Spinal cord (tissue), 10 donors: Measurements from ENCODE around the gene HOXD13. TPM values are rescaled to one million over a fixed set of nuclear protein-coding genes. Genes with fewer than 3 reads are reported as not detected.
A peak's percentile ranks its signal among the peaks of the same experiment; 100 is the strongest.

ENCODE experiments used
- DNase-seq, 6 donors: peaks; one replicate each; pipeline versions ENCODE4 v3.0.0 to v3.0.0-alpha.2; 2013 to 2015; ENCODE audit warnings: low spot score in 6 of 6, low read depth in 4 of 6
- H3K27ac ChIP-seq: one replicate; pipeline ENCODE4 v1.5.1; 2013; ENCODE audit warnings: low read depth, low read length, control low read depth
- H3K27me3 ChIP-seq: one replicate; pipeline ENCODE4 v1.6.1; 2013; ENCODE audit warnings: low read length; ENCODE audit not compliant: control insufficient read depth, insufficient read depth
- H3K36me3 ChIP-seq: one replicate; pipeline ENCODE4 v1.6.1; 2013; ENCODE audit warnings: low read length; ENCODE audit not compliant: control insufficient read depth, insufficient read depth
- H3K4me1 ChIP-seq: one replicate; pipeline ENCODE4 v1.6.1; 2013; ENCODE audit warnings: low read length; ENCODE audit not compliant: control insufficient read depth, insufficient read depth
- H3K4me3 ChIP-seq: one replicate; pipeline ENCODE4 v1.5.1; 2013; ENCODE audit warnings: low read depth, low read length, control low read depth
- H3K9me3 ChIP-seq: one replicate; pipeline ENCODE4 v1.6.1; 2013; ENCODE audit warnings: low read length; ENCODE audit not compliant: control insufficient read depth, insufficient read depth
- WGBS: methylation state at CpG from one replicate; pipeline ENCODE4 v1.1.5; 2013; ENCODE audit warnings: missing lambda C conversion rate; ENCODE audit not compliant: insufficient coverage; 5-methylcytosine and 5-hydroxymethylcytosine counted together
- polyA plus RNA-seq, 2 donors: library from polyadenylated mRNA; unstranded; fragments of 120-200 nt; gene quantifications; one replicate each; pipeline ENCODE4 v1.2.1, GENCODE V29; 2013; ENCODE audit not compliant: insufficient read length in 2 of 2
- total RNA-seq, 2 donors: library from RNA; depleted of rRNA in 1 of 2; stranded (reverse); fragments of 120-200 nt in 1 of 2; fragments of >200 nt in 1 of 2; gene quantifications; one replicate each; pipeline versions ENCODE4 v1.2.3 to v1.2.4, GENCODE V29; 2013 to 2014
- donor health status: healthy.

The HOXD13 gene
- total and polyA plus RNA-seq, 4 donors: 0.10 TPM; not detected in 3

- Histone ChIP-seq H3K4me1 (peaks cover 13% of the 10 kb centered on the region), H3K4me3 (no peak overlapping the region), H3K27me3 (peaks cover 98% of the 10 kb centered on the region), H3K9me3 (no peaks in the 10 kb centered on the region), H3K27ac (no peak overlapping the region), H3K36me3 (no peaks in the 10 kb centered on the region)
- peak in 2 of 6 donors; percentile 31 to 54 for DNase-seq
- WGBS: 2% methylated on average over 18 of the region's 29 CpGs
Measured at GRCh38 chr2:176072951-176073904, 19.3 kb upstream of the HOXD13 start.

DNA sequence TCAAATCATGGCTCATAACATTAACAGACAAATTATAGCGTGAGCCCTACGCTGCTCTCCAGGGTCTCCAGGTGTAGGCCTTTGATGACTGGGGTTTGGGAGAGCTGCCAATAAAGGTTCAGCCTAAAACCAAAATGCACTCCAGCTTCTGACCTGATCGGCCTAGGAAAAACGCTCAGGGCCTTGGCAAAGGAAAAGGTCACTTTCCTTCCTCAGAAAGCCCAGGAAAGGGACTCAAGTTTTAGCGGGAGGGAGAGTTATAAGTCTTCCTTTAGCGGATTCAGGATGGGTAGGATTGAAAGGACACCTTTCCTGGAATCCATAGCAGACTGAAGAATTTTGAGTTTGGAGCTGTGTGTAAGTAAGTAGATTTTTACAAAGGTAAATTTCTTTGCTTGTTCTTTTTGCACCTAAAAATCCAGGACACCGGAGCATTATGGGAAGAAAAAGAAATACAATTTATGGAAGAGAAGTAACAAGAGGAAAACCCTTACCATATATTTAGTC lies 17.5 kb upstream of the HOXD13 start:
- Histone ChIP-seq H3K9me3 (no peaks in the 10 kb centered on the region), H3K36me3 (no peaks in the 10 kb centered on the region), H3K4me3 (no peak overlapping the region), H3K27ac (no peak overlapping the region), H3K4me1 (peaks cover 18% of the 10 kb centered on the region), H3K27me3 (peaks cover 98% of the 10 kb centered on the region)
- 0% methylated on average over 4 of the region's 7 CpGs for WGBS
- DNase-seq: peak in 1 of 6 donors; percentile 11

DNA sequence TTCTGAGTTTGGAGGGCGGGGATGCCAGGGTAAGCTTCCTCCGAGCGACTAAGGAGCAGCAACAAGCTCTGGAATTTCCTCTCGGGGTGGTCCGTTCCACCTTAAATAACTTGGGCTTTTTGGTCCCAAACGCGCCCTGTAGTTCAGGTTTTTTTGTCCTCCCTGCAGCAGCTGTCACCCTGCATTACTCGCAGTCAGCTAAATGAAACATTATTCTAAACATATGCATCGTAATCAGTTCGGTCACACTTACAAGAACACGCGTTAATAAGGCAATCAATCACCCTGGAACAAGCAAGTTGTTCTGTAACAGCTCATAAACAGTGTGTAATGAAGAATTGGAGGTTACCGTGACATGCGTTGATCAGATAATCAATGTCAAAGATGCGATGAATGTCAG lies 17.0 kb upstream of the HOXD13 start:
- WGBS: 3% methylated on average over 8 of the region's 15 CpGs
- no peak overlapping the region for H3K27ac ChIP-seq
- H3K36me3 ChIP-seq: no peaks in the 10 kb centered on the region
- peaks cover 97% of the 10 kb centered on the region for H3K27me3 ChIP-seq
- DNase-seq: peak in 2 of 6 donors; percentile 61 to 72
- H3K9me3 ChIP-seq: no peaks in the 10 kb centered on the region
- peaks cover 21% of the 10 kb centered on the region for H3K4me1 ChIP-seq
- no peak overlapping the region for H3K4me3 ChIP-seq

DNA sequence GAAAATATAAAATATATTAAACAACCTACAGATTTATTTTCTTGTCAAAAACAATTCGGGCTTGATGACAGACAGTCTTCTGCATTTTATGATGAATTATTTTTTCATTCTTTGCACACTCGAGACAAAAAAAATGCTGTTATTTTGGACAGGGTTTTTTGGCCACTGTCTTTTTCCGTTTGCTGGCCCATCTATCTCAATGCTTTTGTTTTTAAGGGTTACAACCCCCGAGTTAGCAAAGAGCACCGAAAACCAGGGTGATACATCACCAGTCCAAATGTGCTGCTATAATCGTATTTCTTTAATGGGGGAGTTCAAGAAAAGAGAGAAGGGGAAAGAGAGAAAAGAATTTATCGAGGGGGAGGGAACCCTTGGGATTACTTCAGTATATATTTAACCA lies 16.5 kb upstream of the HOXD13 start:
- no peaks in the 10 kb centered on the region for H3K36me3 ChIP-seq
- no CpG with 5 or more reads among the region's 7 CpGs for WGBS
- H3K4me1 ChIP-seq: peaks cover 26% of the 10 kb centered on the region
- DNase-seq: peak in 2 of 6 donors; percentile 22 to 33
- no peaks in the 10 kb centered on the region for H3K9me3 ChIP-seq
- peaks cover 97% of the 10 kb centered on the region for H3K27me3 ChIP-seq
- H3K27ac ChIP-seq: no peak overlapping the region
- no peak overlapping the region for H3K4me3 ChIP-seq

- H3K9me3 ChIP-seq: no peaks in the 10 kb centered on the region
- DNase-seq: peak in 2 of 6 donors; percentile 45 to 58
- H3K27me3 ChIP-seq: peaks cover 97% of the 10 kb centered on the region
- H3K4me1 ChIP-seq: peaks cover 23% of the 10 kb centered on the region
- H3K36me3 ChIP-seq: no peaks in the 10 kb centered on the region
- no peak overlapping the region for H3K4me3 ChIP-seq
- no peak overlapping the region for H3K27ac ChIP-seq
- WGBS: no CpG with 5 or more reads among the region's 2 CpGs
Measured at GRCh38 chr2:176076796-176077195, 15.7 kb upstream of the HOXD13 start.

DNA sequence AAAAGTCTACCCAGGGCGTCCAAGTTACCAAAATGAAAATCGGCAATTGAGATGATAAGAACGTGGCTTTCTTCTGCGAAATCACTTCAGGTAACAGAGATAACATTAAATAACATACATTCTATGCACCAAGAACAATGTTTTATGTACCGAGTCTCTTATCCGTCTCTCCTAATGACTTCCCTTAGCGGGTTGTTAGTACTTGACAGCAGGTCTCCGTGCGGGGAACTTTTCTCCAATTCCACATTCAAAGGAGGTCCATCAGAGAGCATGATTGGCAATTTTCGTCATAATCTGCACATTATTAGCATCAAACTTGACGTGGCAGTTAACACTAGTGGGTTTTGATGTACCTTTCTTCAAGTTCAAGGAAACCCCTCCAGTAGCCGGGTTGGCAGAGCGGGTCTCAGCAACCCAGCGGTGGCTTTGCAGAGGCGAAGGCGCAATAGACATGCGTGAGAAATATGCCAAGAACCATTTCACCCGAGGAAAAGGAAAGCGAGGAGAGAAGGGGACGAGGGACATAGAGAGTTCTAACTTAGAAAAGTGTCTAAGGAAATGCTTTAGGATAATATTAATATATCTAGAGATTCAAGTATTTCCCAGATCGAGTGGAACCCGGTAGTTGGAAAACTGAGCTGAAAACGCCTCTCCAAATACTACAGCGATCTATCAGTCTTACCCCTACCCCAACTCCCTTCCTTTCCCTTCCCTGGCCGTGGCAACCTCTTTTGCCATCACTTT lies 13.8 kb upstream of the HOXD13 start:
- peak in 2 of 6 donors; percentile 47 to 61 for DNase-seq
- H3K4me1 ChIP-seq: peaks cover 37% of the 10 kb centered on the region
- H3K9me3 ChIP-seq: no peaks in the 10 kb centered on the region
- no peak overlapping the region for H3K4me3 ChIP-seq
- WGBS: 0% methylated on average over 7 of the region's 25 CpGs
- no peak overlapping the region for H3K27ac ChIP-seq
- no peaks in the 10 kb centered on the region for H3K36me3 ChIP-seq
- H3K27me3 ChIP-seq: peaks cover 97% of the 10 kb centered on the region

- WGBS: under 1% methylated on average over 22 of the region's 30 CpGs
Measured at GRCh38 chr2:176079285-176079830, 13.2 kb upstream of the HOXD13 start.

GRCh38 chr2:176079831-176080539 lies 12.5 kb upstream of the HOXD13 start:
- no peaks in the 10 kb centered on the region for H3K36me3 ChIP-seq
- peak in 2 of 6 donors; percentile 58 to 61 for DNase-seq
- H3K9me3 ChIP-seq: no peaks in the 10 kb centered on the region
- no peak overlapping the region for H3K4me3 ChIP-seq
- under 1% methylated on average over 75 of the region's 86 CpGs for WGBS
- H3K27me3 ChIP-seq: peaks cover 97% of the 10 kb centered on the region
- peaks cover 43% of the 10 kb centered on the region for H3K4me1 ChIP-seq
- no peak overlapping the region for H3K27ac ChIP-seq

More at GRCh38 chr2:176079285-176079830, 13.2 kb upstream of the HOXD13 start:
- no peak overlapping the region for H3K4me3 ChIP-seq
- H3K4me1 ChIP-seq: peaks cover 37% of the 10 kb centered on the region
- H3K27ac ChIP-seq: no peak overlapping the region
- H3K9me3 ChIP-seq: no peaks in the 10 kb centered on the region
- DNase-seq: peak in 2 of 6 donors; percentile 31 to 38
- peaks cover 97% of the 10 kb centered on the region for H3K27me3 ChIP-seq
- no peaks in the 10 kb centered on the region for H3K36me3 ChIP-seq
